CD4-positive, alpha-beta T cell treated with Interleukin-6 for 4 hours (primary cell): ENCODE results near the gene SERGEF.

Experiments
- DNase-seq: peaks from one replicate; pipeline ENCODE4 v3.0.0-alpha.2; 2020; ENCODE audit warnings: mixed read lengths

The SERGEF gene

DNA sequence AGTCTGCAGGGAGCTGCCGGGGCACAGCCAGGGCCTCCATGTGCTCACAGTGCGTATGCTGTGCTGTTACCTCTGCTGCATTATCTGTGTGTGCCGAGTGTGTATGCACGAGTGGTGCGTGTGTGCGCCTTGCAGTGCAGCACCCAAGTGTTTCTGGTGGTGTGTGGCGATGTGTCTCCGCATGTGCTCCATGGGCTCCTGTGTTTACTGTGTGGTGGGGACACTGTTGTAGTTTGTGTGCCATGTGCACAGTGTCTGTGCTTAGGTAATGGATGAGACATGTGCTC lies 246.8 kb downstream of the SERGEF start:
- no peak for DNase-seq

DNA sequence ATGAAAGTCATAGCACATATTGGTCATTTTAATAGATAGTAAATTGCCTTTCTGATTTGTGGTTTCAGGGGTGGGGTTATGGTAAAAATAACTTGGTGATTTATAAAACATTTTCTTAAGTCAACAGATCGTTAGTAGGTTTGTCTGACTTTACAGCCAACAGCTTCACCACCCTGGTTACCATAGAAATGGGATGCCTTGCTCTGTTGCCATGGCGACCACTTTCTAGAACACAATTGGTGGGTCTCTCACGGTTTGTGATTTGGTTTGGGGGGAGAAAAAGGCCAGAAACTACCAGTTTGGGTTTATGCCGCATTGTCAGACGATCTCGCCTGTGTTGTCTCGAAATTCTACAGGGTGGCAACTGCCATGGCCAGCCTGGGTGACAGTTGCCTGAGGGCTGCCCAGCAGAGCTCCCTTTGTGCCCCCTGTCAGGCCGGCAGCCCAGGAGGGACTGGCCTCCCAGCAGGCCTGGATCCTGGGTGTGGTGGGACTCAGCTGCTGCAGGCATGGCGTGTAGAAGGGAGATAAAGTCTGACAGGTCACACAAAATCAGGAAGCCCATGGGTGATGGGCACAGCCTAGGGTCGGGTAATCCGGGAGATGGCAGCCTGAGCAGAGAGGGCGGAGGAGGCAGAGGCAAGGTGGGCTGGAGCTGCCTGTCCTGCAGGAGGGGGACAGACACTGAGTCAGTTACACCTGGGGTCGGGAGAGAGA lies 247.3 kb downstream of the SERGEF start:
- DNase-seq: no peak

DNA sequence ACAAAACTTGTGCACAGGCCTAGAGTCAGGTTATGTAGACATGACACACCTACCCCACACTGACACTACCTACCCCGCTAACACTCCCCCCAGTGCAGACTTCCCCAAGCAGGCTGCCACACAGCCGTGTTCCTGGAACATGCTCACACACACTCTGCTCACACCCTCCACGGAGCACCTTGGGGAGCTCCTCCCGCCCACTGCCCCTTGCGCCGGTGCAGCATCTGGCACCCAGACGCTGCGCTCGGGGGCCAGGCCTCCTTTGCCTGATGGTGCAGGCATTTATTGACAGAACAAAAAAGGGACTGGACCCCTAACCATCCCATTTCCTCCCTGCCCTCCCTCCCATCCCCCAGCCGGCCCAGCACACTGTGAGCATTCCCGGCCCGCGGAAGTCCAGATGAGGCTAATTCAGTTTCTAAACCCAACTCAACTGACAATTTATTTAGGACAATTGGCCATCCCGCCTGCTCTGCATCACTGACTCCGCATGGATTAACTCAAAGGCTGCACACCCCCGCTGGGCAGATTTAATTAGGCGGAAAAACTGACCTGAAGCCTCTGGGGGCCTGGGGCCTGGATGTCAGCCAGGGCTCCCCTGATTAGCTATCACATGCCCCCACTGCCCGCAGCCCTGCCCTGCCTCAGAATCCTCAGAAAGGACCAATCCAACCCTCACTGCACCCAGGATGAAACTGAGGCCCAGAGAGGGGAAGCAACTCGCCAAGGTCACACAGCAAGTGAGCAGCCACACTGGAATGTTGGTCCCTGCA lies 248.2 kb downstream of the SERGEF start:
- DNase-seq: no peak

DNA sequence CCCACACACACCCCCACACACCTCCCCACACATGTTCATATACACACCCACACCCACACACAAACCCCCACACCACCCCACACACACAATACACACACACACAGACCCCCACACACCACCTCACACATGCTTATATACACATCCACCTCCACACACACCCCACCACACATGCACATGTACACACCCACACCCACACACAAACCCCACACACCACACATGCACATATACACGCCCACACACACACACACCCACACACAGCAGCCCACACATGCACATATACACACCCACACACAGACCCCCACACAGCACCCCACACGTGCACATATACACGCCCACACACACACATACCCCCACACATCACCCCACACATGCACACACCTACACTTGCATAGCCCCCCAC lies 249.1 kb downstream of the SERGEF start:
- no peak for DNase-seq

DNA sequence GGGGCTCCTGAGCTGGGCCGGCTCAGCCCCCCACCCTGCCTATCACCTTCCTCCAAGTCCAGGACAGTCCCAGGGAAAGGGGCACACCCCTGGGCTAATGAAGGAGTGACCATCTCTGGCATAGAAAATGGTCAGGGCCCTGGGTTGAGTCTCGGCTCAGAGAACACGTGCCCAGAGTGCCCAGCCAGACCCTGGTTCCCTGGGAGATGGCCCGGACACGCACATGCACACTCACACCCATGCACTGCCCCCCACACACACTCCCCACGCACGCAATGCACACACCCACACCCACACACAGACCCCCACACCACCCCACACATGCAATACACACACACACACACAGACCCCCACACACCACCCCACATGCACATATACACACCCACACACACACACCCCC lies 249.6 kb downstream of the SERGEF start:
- no peak for DNase-seq

GRCh38 chr11:17762309-17762974 lies 250.4 kb downstream of the SERGEF start:
- DNase-seq: no peak

DNA sequence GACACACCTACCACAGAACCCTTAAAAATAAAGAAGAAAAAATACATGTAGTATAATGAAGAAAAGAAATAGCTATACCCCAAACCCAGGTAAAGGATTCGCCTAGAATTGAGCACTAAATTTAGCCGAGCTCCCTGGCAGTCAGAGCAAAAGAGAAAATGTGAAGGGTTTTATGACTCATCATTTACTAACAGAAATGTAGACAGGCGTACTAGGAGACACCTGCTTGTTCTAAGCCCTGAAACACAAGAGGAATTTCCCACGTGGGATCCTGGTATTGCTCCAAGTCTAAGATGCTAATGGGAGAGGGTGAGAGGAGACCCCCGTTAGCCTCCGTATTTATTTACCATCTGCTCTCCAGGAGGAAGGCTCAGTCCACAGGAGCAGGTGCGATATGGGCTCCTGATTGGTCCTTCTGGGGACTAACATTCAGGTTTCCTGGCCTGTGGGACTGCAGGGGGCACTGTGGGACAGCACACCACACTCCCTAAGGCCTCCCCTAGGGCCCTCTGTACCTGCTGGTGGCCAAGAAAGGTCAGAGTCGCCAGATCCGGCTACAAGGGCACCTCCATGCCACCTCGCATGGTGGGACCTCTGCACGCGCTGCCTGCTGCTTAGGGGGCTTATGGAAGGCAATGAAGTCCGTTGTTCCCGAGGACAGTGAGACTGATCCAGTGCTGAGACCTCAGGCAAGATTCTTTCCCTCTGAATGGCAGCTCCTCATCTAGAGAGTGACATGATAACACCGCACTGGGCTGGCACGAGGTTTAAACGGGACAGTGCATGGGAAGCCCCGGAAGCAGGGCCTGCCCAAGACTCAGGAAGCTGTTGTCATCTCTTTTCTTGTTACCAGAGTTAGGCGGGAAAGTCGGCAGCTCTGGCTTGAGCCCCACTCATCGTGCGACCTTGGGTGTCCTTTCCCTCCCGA lies 252.5 kb downstream of the SERGEF start:
- DNase-seq: no peak

GRCh38 chr11:17755891-17756290 lies 257.0 kb downstream of the SERGEF start:
- DNase-seq: no peak

DNA sequence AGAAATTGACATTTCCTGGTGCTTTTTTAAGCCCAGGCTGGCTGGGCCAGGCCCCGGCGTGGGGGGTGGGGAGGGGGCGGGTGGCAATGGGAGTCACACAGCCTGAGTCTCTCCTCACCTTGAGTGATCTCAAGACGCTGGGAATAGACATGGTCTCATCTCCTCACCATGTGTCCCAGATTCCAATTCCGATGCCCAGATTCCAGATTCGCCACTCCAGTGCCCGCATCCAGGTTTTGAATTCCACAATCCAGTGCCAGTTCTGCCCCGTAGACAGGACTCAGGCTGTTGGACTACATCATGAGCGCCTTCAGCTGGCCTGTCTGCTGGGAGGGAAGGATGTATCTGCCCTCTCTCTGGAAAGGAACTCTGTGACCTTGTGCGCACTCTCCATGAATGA lies 259.2 kb downstream of the SERGEF start:
- DNase-seq: no peak

DNA sequence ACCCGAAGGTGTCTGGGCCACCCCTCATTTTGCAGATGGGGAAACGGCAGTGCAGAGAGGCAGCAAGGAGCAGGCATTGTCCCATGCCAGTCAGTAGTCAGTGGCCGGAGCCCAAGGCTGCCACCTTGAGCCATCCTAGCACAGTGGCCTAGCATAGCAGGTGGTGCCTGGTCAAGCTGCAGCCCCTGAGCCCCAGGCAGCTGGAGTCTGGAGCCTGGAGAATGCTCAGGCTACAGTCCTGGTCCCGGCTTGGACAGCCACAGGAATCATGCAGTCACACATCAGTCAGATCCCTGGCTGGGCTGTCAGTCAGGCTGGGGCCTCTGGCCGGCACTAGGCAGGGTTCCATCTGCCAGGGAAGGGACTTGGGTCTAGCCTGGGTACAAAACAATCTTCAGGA lies 259.7 kb downstream of the SERGEF start:
- no peak for DNase-seq

- no peak for DNase-seq
Observed at GRCh38 chr11:17752144-17752543, 260.7 kb downstream of the SERGEF start.

DNA sequence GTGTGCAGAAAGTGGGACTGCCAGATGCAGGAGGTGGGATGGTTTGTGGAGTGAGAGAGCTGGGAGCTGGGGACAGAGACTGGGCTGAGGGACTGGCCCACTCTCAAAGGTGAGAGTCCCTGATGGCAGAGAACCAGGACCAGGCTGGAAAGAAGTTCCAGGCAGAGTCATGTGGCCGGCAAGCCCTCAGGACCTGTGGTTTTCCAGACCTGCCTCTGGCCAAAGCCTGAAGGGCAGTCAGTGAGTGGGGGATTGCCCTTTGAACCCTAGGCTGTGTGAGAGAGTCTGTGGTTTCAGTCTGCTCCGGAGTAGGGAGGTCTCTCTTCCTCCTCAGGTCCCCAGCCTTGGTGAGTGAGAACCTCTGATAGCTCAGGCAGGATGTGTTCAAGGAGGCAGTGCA lies 261.3 kb downstream of the SERGEF start:
- no peak for DNase-seq

DNA sequence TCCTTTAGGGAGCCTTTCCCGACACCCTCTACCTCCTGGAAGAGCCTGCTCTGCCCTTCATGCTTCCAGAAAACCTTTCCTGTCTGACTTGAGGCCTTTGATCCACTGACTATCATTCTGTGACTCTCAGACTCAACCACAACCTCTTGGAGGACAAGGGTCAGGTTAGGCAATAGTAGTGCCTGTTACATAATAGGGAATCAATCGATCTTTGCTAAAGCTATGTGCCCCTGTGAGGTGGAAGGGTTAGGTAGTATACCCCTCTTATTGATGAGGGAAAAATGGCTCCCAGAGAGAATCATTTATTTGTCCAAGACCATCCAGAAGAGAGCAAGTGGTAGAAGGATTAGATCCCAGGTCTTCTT lies 262.1 kb downstream of the SERGEF start:
- no peak for DNase-seq

- DNase-seq: no peak
Observed at GRCh38 chr11:17750013-17750800, 262.6 kb downstream of the SERGEF start.

- DNase-seq: no peak
Observed at GRCh38 chr11:17748761-17749721, 263.8 kb downstream of the SERGEF start.

GRCh38 chr11:17748044-17748443 lies 264.8 kb downstream of the SERGEF start:
- DNase-seq: no peak

- no peak for DNase-seq
Observed at GRCh38 chr11:17747131-17747955, 265.5 kb downstream of the SERGEF start.

- no peak for DNase-seq
Observed at GRCh38 chr11:17746096-17746495, 266.8 kb downstream of the SERGEF start.

DNA sequence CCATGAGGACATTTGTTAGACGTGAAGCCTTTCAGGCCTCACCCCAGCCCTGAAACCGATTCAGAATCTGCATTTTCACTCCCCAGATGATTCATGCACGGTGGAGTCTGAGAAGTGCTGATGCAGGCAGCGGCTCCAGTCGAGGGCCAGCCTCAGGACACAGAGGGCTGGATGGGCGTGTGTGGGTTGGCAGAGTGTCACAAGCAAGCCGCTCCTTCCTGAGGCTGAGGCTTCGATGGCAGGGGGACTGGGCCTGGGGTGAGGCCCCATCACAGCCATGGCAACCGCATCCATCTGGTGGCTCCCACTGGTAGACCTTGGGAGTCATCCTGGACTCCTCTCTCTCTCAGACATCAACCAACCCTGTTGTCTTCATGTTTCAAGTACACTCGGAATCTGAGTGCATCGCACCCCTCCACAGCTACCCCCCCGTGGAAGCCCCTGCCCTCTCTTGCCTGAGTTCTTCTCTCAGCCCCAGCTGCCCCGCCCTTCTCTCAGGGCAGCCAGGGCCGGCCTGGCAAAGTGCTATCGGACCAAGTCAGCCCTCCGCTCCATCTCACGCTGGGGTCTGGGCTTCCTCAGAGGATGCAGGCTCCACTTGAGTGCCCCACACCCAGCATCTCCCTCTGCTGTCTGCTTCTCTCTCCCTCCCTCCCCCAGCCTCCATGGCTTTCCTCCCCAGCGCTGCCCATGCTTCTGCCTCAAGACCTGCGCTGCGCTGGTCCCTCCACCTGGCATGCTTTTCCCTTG lies 267.6 kb downstream of the SERGEF start:
- DNase-seq: no peak
